Activated CD8-positive, alpha-beta memory T cell treated with anti-CD3 and anti-CD28 coated beads, Interleukin-2, amount 10 ng/mL, durations not matched to agents 7 days and 5 days (primary cell): ENCODE data around the gene SLC36A2. TPM values are rescaled to one million over a fixed set of nuclear protein-coding genes. Genes with fewer than 3 reads are reported as not detected.
"Not testable (repeated sequence)": the region's sequence is repeated elsewhere in the genome, so short reads cannot be mapped to it uniquely, and the experiment has no call there.

Experiments used
- ATAC-seq: fragments of 150-1000 bp; cut with Tn5 transposase; one replicate; pipeline ENCODE4 v1.10.0; 2021; ENCODE audit warnings: moderate library complexity
- CTCF ChIA-PET: fragments of 350-600 bp; sonication (Branson Sonifier 250); formaldehyde crosslinking; loops from one replicate; lab custom pipeline; 2021; ENCODE audit warnings: antibody characterized with exemption; lab: Charles Lee
- DNase-seq: peaks from one replicate; pipeline ENCODE4 v3.0.0-alpha.2; 2020
- H3K27ac Mint-ChIP-seq: one replicate; pipeline ENCODE4 v1.8.0; 2021; ENCODE audit warnings: mild to moderate bottlenecking, mixed read lengths
- H3K27me3 Mint-ChIP-seq: one replicate; pipeline ENCODE4 v1.8.0; 2021; ENCODE audit warnings: mixed read lengths
- H3K36me3 Mint-ChIP-seq: one replicate; pipeline ENCODE4 v1.8.0; 2021; ENCODE audit warnings: mild to moderate bottlenecking, mixed read lengths
- H3K4me1 Mint-ChIP-seq: one replicate; pipeline ENCODE4 v1.8.0; 2021; ENCODE audit warnings: mixed read lengths
- H3K4me3 Mint-ChIP-seq: one replicate; pipeline ENCODE4 v1.8.0; 2021; ENCODE audit warnings: mild to moderate bottlenecking, moderate library complexity, mixed read lengths
- H3K9me3 Mint-ChIP-seq: one replicate; pipeline ENCODE4 v1.8.0; 2022; ENCODE audit warnings: low read depth, mixed read lengths
- total RNA-seq, 2 experiments: library from RNA; stranded (reverse); gene quantifications; one replicate each; pipeline ENCODE4 v1.2.3, GENCODE V29; 2021

Gene SLC36A2
- total RNA-seq = not detected

DNA sequence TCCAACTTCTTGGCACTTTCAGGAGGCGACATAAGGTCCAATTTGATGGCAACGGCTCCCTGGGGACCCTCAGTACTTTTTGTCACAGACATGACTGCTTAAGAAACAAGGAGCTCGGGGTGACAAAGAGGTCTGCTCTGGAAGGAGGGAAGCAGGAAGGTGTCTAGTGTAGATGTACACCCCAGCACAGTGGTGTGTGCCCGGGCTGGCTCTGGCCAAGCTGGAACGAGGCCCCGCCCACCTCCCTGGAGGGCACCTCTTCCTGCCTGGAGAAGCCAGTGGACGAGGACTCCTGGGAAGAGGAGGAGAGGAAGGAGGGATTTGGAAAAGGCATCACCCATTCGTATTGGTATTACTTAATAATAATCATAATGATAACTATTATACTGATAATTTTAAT lies at the start of gene SLC36A2:
Gene SLC36A2 (minus strand): TSS at position 191 of the 400 bp plus-strand sequence. CDS start 99 bp downstream, at position 92.
- H3K4me1 Mint-ChIP-seq = no peaks in the 10 kb centered on the region
- no peak within 1 kb of the TSS for H3K4me3 Mint-ChIP-seq
- no peaks in the 10 kb centered on the region for H3K36me3 Mint-ChIP-seq
- peaks cover 46% of the 10 kb centered on the region for H3K27me3 Mint-ChIP-seq
- CTCF ChIA-PET = no interaction called here
- DNase-seq = no peak
- H3K9me3 Mint-ChIP-seq = no peaks in the 10 kb centered on the region
- ATAC-seq = no peak
- no peak within 1 kb of the TSS for H3K27ac Mint-ChIP-seq

DNA sequence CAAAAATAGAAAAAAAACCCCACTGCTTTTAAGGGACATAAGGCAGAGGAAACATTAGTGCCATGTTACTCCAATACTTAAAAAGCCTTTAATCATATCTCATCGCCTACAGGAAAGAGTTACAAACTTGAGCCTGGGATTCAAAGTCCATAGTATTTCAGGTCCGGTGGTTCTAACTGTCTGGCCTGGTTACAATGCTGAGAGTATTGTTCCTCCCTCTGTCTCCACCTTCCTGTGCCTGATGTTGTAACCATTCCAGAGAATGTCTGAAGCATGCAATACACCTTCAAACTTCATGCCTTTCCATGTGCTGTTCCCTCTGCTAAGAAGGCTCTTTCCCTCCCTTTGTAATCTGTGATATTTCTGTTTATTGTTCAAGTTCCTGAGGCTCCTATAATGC lies 41.6 kb upstream of the SLC36A2 start:
- CTCF ChIA-PET = no interaction called here
- DNase-seq = no peak
- Mint-ChIP-seq H3K27ac (no peak overlapping the region), H3K27me3 (peaks cover 33% of the 10 kb centered on the region), H3K4me1 (no peaks in the 10 kb centered on the region), H3K4me3 (no peak overlapping the region), H3K9me3 (peaks cover 2% of the 10 kb centered on the region), H3K36me3 (no peaks in the 10 kb centered on the region)
- no peak for ATAC-seq

DNA sequence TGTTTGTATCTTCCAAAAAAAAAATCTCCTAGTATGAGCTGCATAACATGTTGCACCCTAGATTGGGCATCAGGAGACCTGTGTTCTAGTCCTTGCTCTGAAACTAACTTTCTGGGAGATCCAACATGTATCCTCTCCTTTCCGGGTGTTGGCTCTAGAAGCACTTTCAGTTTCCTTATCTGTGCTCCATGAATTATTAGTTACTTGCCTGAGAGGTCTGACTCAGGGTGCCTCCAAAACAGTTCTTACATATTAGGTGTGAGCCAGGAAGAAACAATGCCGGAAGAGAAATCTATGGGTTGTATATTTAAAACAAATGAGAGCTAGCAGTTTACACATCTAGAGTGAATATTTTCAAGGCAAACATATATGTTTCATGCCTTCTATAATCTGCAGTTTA lies 36.7 kb upstream of the SLC36A2 start:
- ATAC-seq (no peak), DNase-seq (no peak)
- Mint-ChIP-seq H3K27ac (no peak overlapping the region), H3K36me3 (no peaks in the 10 kb centered on the region), H3K4me1 (no peaks in the 10 kb centered on the region), H3K4me3 (no peak overlapping the region), H3K27me3 (peaks cover 17% of the 10 kb centered on the region), H3K9me3 (peaks cover 2% of the 10 kb centered on the region)
- CTCF ChIA-PET = no interaction called here

DNA sequence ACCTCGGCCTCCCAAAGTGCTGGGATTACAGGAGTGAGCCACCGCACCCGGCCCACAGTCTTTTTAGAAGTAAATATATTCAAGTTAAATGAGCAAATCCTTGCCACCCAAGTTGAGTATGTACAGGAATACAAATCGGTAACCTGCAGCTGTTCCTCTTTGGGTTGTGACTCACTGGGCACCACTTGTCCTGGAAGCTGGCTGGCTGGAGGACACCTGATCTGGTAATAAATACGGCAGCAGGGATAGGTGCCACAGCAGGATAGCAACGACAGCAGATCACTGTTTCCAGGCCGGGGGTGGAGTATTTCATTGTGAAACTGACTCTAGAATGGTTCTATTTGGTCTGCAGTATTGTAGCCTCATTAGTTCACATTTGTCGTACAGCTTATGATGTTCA lies 35.7 kb upstream of the SLC36A2 start:
- Mint-ChIP-seq H3K4me1 (no peaks in the 10 kb centered on the region), H3K27me3 (peaks cover 14% of the 10 kb centered on the region), H3K4me3 (no peak overlapping the region), H3K27ac (no peak overlapping the region), H3K9me3 (no peaks in the 10 kb centered on the region), H3K36me3 (no peaks in the 10 kb centered on the region)
- CTCF ChIA-PET = no interaction called here
- ATAC-seq = no peak
- no peak for DNase-seq

- no peak overlapping the region for H3K27ac Mint-ChIP-seq
- ATAC-seq = no peak
- peaks cover 10% of the 10 kb centered on the region for H3K27me3 Mint-ChIP-seq
- no peaks in the 10 kb centered on the region for H3K9me3 Mint-ChIP-seq
- no peaks in the 10 kb centered on the region for H3K36me3 Mint-ChIP-seq
- no peak overlapping the region for H3K4me3 Mint-ChIP-seq
- CTCF ChIA-PET = no interaction called here
- DNase-seq = no peak
- H3K4me1 Mint-ChIP-seq = no peaks in the 10 kb centered on the region
Measured at GRCh38 chr5:151382576-151382975, 35.2 kb upstream of the SLC36A2 start.

DNA sequence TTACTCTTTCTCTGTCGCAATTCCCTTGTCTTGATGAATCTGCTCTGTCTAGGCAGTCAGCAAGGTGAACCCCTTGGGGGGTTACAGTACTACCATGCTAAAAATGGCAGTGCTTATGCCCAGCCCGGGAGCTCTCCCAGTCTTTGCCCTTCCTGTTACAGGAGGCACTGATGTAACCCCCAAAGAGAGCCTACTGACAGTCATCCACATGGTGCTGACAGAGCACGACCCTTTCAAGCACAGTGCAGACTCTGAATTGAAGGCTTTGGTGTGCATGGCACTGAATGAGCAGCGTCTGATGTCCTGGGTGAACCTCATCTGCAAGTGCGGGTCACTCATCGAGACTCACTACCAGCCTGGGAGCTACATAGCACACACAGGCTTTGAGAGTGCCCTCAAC lies 34.5 kb upstream of the SLC36A2 start:
- no peak for DNase-seq
- Mint-ChIP-seq H3K36me3 (no peaks in the 10 kb centered on the region), H3K27me3 (peaks cover 7% of the 10 kb centered on the region), H3K27ac (no peak overlapping the region), H3K9me3 (no peaks in the 10 kb centered on the region), H3K4me1 (no peaks in the 10 kb centered on the region), H3K4me3 (no peak overlapping the region)
- ATAC-seq = no peak
- CTCF ChIA-PET = no interaction called here

DNA sequence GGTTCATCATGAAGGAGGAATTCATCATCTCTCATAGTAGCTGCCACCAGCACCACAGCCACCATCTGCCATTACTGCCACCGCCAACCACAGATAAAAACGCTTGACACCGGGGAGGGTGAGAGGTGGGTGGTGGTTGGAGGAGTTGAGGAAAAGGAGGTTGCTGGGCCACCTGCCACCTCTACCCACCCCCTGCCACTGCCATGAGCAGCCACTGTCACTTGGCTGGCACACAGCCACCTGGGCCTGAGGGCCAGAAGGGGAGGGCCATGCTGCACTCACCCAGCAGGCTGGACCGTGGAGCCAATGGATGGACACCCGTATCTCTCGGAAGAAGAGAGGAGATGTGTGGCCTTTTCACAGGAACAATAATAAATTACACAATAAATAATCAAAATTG lies 31.3 kb upstream of the SLC36A2 start:
- no peaks in the 10 kb centered on the region for H3K36me3 Mint-ChIP-seq
- H3K9me3 Mint-ChIP-seq = no peaks in the 10 kb centered on the region
- no peak overlapping the region for H3K4me3 Mint-ChIP-seq
- H3K27me3 Mint-ChIP-seq = no peaks in the 10 kb centered on the region
- no peak overlapping the region for H3K27ac Mint-ChIP-seq
- ATAC-seq = no peak
- no peak for DNase-seq
- H3K4me1 Mint-ChIP-seq = no peaks in the 10 kb centered on the region
- CTCF ChIA-PET = no interaction called here

DNA sequence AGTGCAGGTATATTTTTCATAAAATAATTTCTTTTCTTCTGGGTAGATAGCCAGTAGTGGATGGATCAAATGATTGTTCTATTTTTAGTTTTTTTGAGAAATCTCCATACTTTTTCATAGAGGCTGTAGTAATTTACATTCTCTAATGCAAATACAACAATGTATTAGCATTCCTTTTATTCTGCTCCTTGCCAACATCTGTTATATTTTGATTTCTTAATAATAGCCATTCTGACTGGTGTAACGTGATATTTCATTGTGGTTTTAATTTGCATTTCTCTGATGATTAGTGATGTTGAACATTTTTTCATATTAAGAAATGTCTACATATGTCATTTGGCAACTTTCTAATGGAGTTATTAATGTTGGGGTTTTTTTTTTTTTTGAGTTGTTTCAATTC lies 27.2 kb upstream of the SLC36A2 start:
- no peaks in the 10 kb centered on the region for H3K36me3 Mint-ChIP-seq
- CTCF ChIA-PET = no interaction called here
- H3K27me3 Mint-ChIP-seq = peaks cover 2% of the 10 kb centered on the region
- ATAC-seq = no peak
- no peak overlapping the region for H3K27ac Mint-ChIP-seq
- H3K4me1 Mint-ChIP-seq = no peaks in the 10 kb centered on the region
- H3K9me3 Mint-ChIP-seq = no peaks in the 10 kb centered on the region
- DNase-seq = no peak
- no peak overlapping the region for H3K4me3 Mint-ChIP-seq

DNA sequence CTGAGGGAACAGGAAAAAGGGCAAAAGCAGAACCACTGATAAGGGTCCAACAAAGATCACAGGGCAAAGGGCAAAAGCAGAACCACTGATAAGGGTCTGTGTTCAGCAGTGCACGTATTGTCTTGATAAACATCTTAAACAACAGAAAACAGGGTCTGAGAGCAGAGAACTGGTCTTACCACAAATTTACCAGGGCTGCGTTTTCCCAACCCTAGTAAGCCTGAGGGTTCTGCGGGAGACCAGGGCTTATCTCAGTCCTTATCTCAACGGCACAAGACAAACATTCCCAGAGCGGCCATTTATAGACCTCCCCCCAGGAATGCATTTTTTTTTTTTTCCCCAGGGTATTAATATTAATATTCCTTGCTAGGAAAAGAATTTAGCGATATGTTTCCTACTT lies 19.7 kb upstream of the SLC36A2 start:
- H3K9me3 Mint-ChIP-seq = peaks cover 11% of the 10 kb centered on the region
- H3K27me3 Mint-ChIP-seq, H3K27ac Mint-ChIP-seq, DNase-seq, H3K36me3 Mint-ChIP-seq, ATAC-seq, H3K4me1 Mint-ChIP-seq, CTCF ChIA-PET, H3K4me3 Mint-ChIP-seq: not testable (repeated sequence)

DNA sequence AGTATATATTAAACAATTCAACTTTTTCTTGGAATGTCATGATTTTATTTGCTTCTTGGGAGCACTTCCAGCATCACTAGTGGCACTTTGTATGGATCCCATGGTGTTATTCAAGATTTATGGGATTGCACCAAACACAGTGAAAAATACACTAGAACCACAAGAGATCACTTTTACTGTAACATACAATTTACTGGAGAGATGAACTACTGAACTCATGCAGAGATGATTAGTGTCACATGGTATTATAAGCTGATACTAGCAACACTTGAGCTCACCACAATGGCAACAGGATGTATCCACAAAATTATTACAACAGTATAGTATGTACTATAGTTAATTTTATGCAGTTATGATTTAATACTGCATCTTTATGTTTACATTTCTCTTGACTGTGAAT lies 16.3 kb upstream of the SLC36A2 start:
- DNase-seq (no peak), ATAC-seq (no peak)
- H3K4me3 Mint-ChIP-seq = no peak overlapping the region
- H3K4me1 Mint-ChIP-seq = no peaks in the 10 kb centered on the region
- H3K27me3 Mint-ChIP-seq = peaks cover 13% of the 10 kb centered on the region
- CTCF ChIA-PET = no interaction called here
- no peak overlapping the region for H3K27ac Mint-ChIP-seq
- H3K9me3 Mint-ChIP-seq = peaks cover 14% of the 10 kb centered on the region
- H3K36me3 Mint-ChIP-seq = no peaks in the 10 kb centered on the region

DNA sequence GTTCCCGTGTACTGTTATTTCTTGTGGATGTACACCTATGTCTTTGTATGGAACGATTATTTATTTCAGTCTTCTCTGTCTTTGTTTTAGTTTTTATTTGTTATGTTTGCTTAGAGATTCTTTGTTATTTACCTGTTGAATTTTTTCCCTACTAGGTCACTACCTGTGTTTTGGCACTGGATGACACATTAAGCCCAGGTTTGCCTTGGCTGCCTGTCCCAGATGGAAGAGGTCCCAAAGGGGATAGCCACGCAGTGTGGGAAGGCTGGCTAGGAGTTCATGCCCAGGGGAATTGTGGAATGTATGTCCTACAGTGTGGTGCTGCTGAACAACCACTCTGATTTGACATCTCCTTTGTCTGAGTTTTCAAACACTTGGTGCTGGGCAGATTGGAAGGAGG lies 15.6 kb upstream of the SLC36A2 start:
- no peak overlapping the region for H3K4me3 Mint-ChIP-seq
- CTCF ChIA-PET = no interaction called here
- no peaks in the 10 kb centered on the region for H3K4me1 Mint-ChIP-seq
- peaks cover 13% of the 10 kb centered on the region for H3K27me3 Mint-ChIP-seq
- no peak for ATAC-seq
- DNase-seq = no peak
- H3K9me3 Mint-ChIP-seq = peaks cover 13% of the 10 kb centered on the region
- no peak overlapping the region for H3K27ac Mint-ChIP-seq
- no peaks in the 10 kb centered on the region for H3K36me3 Mint-ChIP-seq

DNA sequence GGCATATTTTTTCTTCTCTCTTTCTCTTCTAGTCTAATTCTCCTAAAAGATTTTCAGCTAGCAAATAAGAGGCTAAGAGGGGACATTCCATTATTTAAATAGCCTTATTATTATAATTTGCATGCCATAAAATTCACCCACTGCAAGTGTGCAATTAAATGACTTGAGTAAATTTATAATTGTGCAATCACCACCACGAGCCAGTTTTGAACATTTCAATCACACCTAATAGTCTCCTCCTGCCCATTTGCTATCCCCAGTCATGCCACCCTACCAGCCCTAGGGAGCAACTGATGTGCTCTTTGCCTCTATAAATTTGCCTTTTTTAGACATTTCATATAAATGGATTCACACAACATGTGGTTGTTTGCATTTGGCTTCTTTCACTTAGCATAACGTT lies 12.0 kb upstream of the SLC36A2 start:
- peaks cover 19% of the 10 kb centered on the region for H3K27me3 Mint-ChIP-seq
- H3K36me3 Mint-ChIP-seq = no peaks in the 10 kb centered on the region
- no peak overlapping the region for H3K4me3 Mint-ChIP-seq
- no peak overlapping the region for H3K27ac Mint-ChIP-seq
- CTCF ChIA-PET = no interaction called here
- DNase-seq (no peak), ATAC-seq (no peak)
- H3K9me3 Mint-ChIP-seq = peaks cover 4% of the 10 kb centered on the region
- no peaks in the 10 kb centered on the region for H3K4me1 Mint-ChIP-seq

GRCh38 chr5:151357792-151358191 lies 10.4 kb upstream of the SLC36A2 start:
- peaks cover 19% of the 10 kb centered on the region for H3K27me3 Mint-ChIP-seq

GRCh38 chr5:151357097-151357496 lies 9.7 kb upstream of the SLC36A2 start:
- no peaks in the 10 kb centered on the region for H3K4me1 Mint-ChIP-seq
- peaks cover 20% of the 10 kb centered on the region for H3K27me3 Mint-ChIP-seq
- CTCF ChIA-PET = no interaction called here
- DNase-seq = no peak
- no peak overlapping the region for H3K4me3 Mint-ChIP-seq
- H3K27ac Mint-ChIP-seq = no peak overlapping the region
- no peak for ATAC-seq
- H3K36me3 Mint-ChIP-seq = no peaks in the 10 kb centered on the region
- H3K9me3 Mint-ChIP-seq = peaks cover 3% of the 10 kb centered on the region

More at GRCh38 chr5:151357792-151358191, 10.4 kb upstream of the SLC36A2 start:
- H3K9me3 Mint-ChIP-seq = peaks cover 4% of the 10 kb centered on the region
- H3K36me3 Mint-ChIP-seq = no peaks in the 10 kb centered on the region
- no peaks in the 10 kb centered on the region for H3K4me1 Mint-ChIP-seq
- H3K4me3 Mint-ChIP-seq = no peak overlapping the region
- no peak for ATAC-seq
- CTCF ChIA-PET = no interaction called here
- no peak overlapping the region for H3K27ac Mint-ChIP-seq
- DNase-seq = no peak

GRCh38 chr5:151351671-151352070 lies 4.3 kb upstream of the SLC36A2 start:
- no peak for ATAC-seq
- H3K36me3 Mint-ChIP-seq = no peaks in the 10 kb centered on the region
- CTCF ChIA-PET = interaction anchor here (0.7 kb wide), 1 partner anchor 16 kb away, joined by 3 read pairs; no protein-coding TSS in a partner anchor
- no peaks in the 10 kb centered on the region for H3K9me3 Mint-ChIP-seq
- H3K4me1 Mint-ChIP-seq = no peaks in the 10 kb centered on the region
- no peak for DNase-seq
- H3K27ac Mint-ChIP-seq = no peak overlapping the region
- no peak overlapping the region for H3K4me3 Mint-ChIP-seq
- H3K27me3 Mint-ChIP-seq = peaks cover 21% of the 10 kb centered on the region
